H1 (cell line): ENCODE results near the gene MKLN1. TPM values are rescaled to one million over a fixed set of nuclear protein-coding genes. Genes with fewer than 3 reads are reported as not detected.
"Not testable (repeated sequence)": the region's sequence is repeated elsewhere in the genome, so short reads cannot be mapped to it uniquely, and the experiment has no call there.

Source experiments
- CTCF ChIA-PET: fragments of 300-600 bp; sonication (Branson Sonifier 250); formaldehyde crosslinking; loops from one replicate; lab custom pipeline; 2021; ENCODE audit not compliant: partially characterized antibody; lab: Charles Lee
- POLR2A ChIA-PET: fragments of 300-600 bp; sonication (Branson Sonifier 250); formaldehyde crosslinking; loops from one replicate; lab custom pipeline; 2021; ENCODE audit warnings: inconsistent platforms; ENCODE audit not compliant: partially characterized antibody; lab: Charles Lee
- DNase-seq, 2 experiments: peaks; one replicate each; pipeline versions ENCODE4 v3.0.0 to v3.0.0-alpha.2; 2010 to 2022; ENCODE audit warnings: low spot score in 2 of 2, low read depth in 1 of 2, mixed read lengths in 1 of 2
- FAIRE-seq: peaks from 2 replicates; lab custom pipeline; 2011; peaks lifted over from hg19 to GRCh38; lab: Jason Lieb, UNC
- H2AFZ ChIP-seq: 2 replicates; pipeline ENCODE4 v1.8.1; 2012; ENCODE audit warnings: low read length, inconsistent platforms
- H2AK5ac ChIP-seq: 2 replicates; pipeline ENCODE4 v1.6.1; 2013; ENCODE audit warnings: low read depth, low read length
- H2BK120ac ChIP-seq: replicated peaks from 2 replicates; pipeline ENCODE3; 2013; ENCODE audit warnings: low read depth, low read length, inconsistent platforms
- H2BK12ac ChIP-seq: 2 replicates; pipeline ENCODE4 v1.6.1; 2013; ENCODE audit warnings: low read depth, low read length
- H2BK15ac ChIP-seq: 2 replicates; pipeline ENCODE4 v1.6.1; 2013; ENCODE audit warnings: low read length
- H2BK20ac ChIP-seq: 2 replicates; pipeline ENCODE4 v1.6.1; 2013; ENCODE audit warnings: low read length
- H2BK5ac ChIP-seq: 2 replicates; pipeline ENCODE4 v1.6.1; 2013; ENCODE audit warnings: low read depth, low read length
- H3K14ac ChIP-seq: 2 replicates; pipeline ENCODE4 v1.6.1; 2013; ENCODE audit warnings: inconsistent platforms; ENCODE audit not compliant: insufficient read length
- H3K18ac ChIP-seq: 2 replicates; pipeline ENCODE4 v1.6.1; 2013; ENCODE audit warnings: low read length; ENCODE audit errors: extremely low read depth
- H3K23ac ChIP-seq: 2 replicates; pipeline ENCODE4 v1.6.1; 2013; ENCODE audit warnings: inconsistent platforms; ENCODE audit not compliant: insufficient read length
- H3K23me2 ChIP-seq: 2 replicates; pipeline ENCODE4 v1.6.1; 2013; ENCODE audit warnings: low read depth, low read length
- H3K27ac ChIP-seq: 2 replicates; pipeline ENCODE4 v1.6.1; 2011; ENCODE audit warnings: low read depth, low read length, inconsistent platforms
- H3K27me3 ChIP-seq, 4 experiments: replicated peaks in 1 of 4; 1 replicate in 1 of 4; 2 replicates in 3 of 4; pipeline versions ENCODE4 v1.6.1 to v1.8.1; 2011 to 2013; ENCODE audit warnings: low read length in 3 of 4, mild to moderate bottlenecking in 3 of 4, inconsistent platforms in 2 of 4, mixed read lengths in 2 of 4, moderate library complexity in 1 of 4; ENCODE audit not compliant: control insufficient read depth in 3 of 4, insufficient read depth in 3 of 4; ENCODE audit errors: extremely low read depth in 1 of 4
- H3K36me3 ChIP-seq, 4 experiments: 2 replicates each; pipeline versions ENCODE4 v1.6.1 to v1.8.1; 2011 to 2013; ENCODE audit warnings: mild to moderate bottlenecking in 4 of 4, low read length in 3 of 4, moderate library complexity in 2 of 4, control low read depth in 1 of 4, inconsistent platforms in 1 of 4; ENCODE audit not compliant: insufficient read depth in 4 of 4, control insufficient read depth in 2 of 4
- H3K4ac ChIP-seq: replicated peaks from 2 replicates; pipeline ENCODE3; 2013; ENCODE audit warnings: low read length, low read depth, mixed read lengths, inconsistent platforms; ENCODE audit not compliant: insufficient read length
- H3K4me1 ChIP-seq, 4 experiments: replicated peaks in 1 of 4; 1 replicate in 1 of 4; 2 replicates in 3 of 4; pipeline versions ENCODE4 v1.6.1 to v1.8.1; 2011 to 2013; ENCODE audit warnings: low read length in 3 of 4, inconsistent platforms in 2 of 4, mixed read lengths in 1 of 4; ENCODE audit not compliant: insufficient read depth in 4 of 4, control insufficient read depth in 3 of 4
- H3K4me2 ChIP-seq, 2 experiments: 2 replicates each; pipeline versions ENCODE4 v1.6.1 to v1.8.1; 2011 to 2013; ENCODE audit warnings: low read depth in 2 of 2, low read length in 2 of 2, control low read depth in 1 of 2, inconsistent platforms in 1 of 2, mild to moderate bottlenecking in 1 of 2; ENCODE audit not compliant: insufficient read depth in 1 of 2
- H3K4me3 ChIP-seq, 4 experiments: fragments of 200-600, 300-600 bp in 1 of 4; sonication (generic), shearing (Covaris generic), sonication (Bioruptor Twin) in 1 of 4; 2 replicates each; pipeline versions ENCODE4 v1.5.1 to v1.8.1; 2011 to 2016; ENCODE audit warnings: low read length in 4 of 4, low read depth in 3 of 4, control low read depth in 2 of 4, inconsistent platforms in 2 of 4, mild to moderate bottlenecking in 2 of 4, mixed read lengths in 1 of 4, moderate library complexity in 1 of 4; ENCODE audit not compliant: insufficient read depth in 2 of 4; ENCODE audit errors: extremely low read depth in 1 of 4
- H3K56ac ChIP-seq: replicated peaks from 2 replicates; pipeline ENCODE3; 2013; ENCODE audit warnings: low read depth, mild to moderate bottlenecking, mixed read lengths, low read length, inconsistent platforms; ENCODE audit not compliant: insufficient read length
- H3K79me1 ChIP-seq: 2 replicates; pipeline ENCODE4 v1.6.1; 2013; ENCODE audit warnings: low read depth, low read length, control low read depth
- H3K79me2 ChIP-seq, 2 experiments: 2 replicates each; pipeline versions ENCODE4 v1.6.1 to v1.8.1; 2012 to 2013; ENCODE audit warnings: low read length in 2 of 2, mild to moderate bottlenecking in 2 of 2, inconsistent platforms in 1 of 2; ENCODE audit not compliant: insufficient read depth in 2 of 2, control insufficient read depth in 1 of 2
- H3K9ac ChIP-seq, 4 experiments: replicated peaks in 1 of 4; 1 replicate in 1 of 4; 2 replicates in 3 of 4; pipeline versions ENCODE4 v1.6.1 to v1.8.1; 2011 to 2013; ENCODE audit warnings: low read depth in 3 of 4, low read length in 3 of 4, control low read depth in 2 of 4, mild to moderate bottlenecking in 2 of 4, moderate library complexity in 2 of 4, inconsistent platforms in 1 of 4; ENCODE audit errors: extremely low read depth in 1 of 4
- H3K9me3 ChIP-seq, 2 experiments: 2 replicates each; pipeline versions ENCODE4 v1.6.1 to v1.8.1; 2012 to 2013; ENCODE audit warnings: mild to moderate bottlenecking in 2 of 2, moderate library complexity in 2 of 2, control low read depth in 1 of 2, inconsistent platforms in 1 of 2, low read depth in 1 of 2, low read length in 1 of 2, mixed read lengths in 1 of 2; ENCODE audit not compliant: insufficient read depth in 2 of 2
- H4K20me1 ChIP-seq, 2 experiments: replicated peaks in 1 of 2; 2 replicates each; pipeline versions ENCODE3 to v1.8.1; 2011 to 2013; ENCODE audit warnings: inconsistent platforms in 2 of 2, low read length in 2 of 2, mild to moderate bottlenecking in 1 of 2; ENCODE audit not compliant: insufficient read depth in 2 of 2, control insufficient read depth in 1 of 2
- H4K5ac ChIP-seq: 2 replicates; pipeline ENCODE4 v1.6.1; 2013; ENCODE audit warnings: low read length, low read depth, mixed read lengths, inconsistent platforms; ENCODE audit not compliant: insufficient read length
- H4K8ac ChIP-seq: 2 replicates; pipeline ENCODE4 v1.8.0; 2013; ENCODE audit warnings: mild to moderate bottlenecking, moderate library complexity, low read length, inconsistent platforms; ENCODE audit not compliant: insufficient read depth; ENCODE audit errors: extremely low read depth
- H4K91ac ChIP-seq: replicated peaks from 2 replicates; pipeline ENCODE3; 2013; ENCODE audit warnings: low read length, mixed read lengths, inconsistent platforms; ENCODE audit not compliant: insufficient read length
- ASH2L ChIP-seq: fragments of 200-600, 300-600 bp; sonication (generic); IDR thresholded peaks from one replicate; pipeline ENCODE4 v1.7.1; 2017; ENCODE audit warnings: low read length
- ATF2 ChIP-seq: IDR thresholded peaks from 2 replicates; pipeline ENCODE4 v1.6.1; 2012; ENCODE audit warnings: low read length, inconsistent platforms
- ATF3 ChIP-seq: IDR thresholded peaks from 2 replicates; pipeline ENCODE4 v1.6.1; 2011; ENCODE audit warnings: low read depth, mild to moderate bottlenecking, low read length; ENCODE audit not compliant: insufficient read depth
- FOSL1 ChIP-seq: IDR thresholded peaks from 2 replicates; pipeline ENCODE4 v1.6.1; 2011; ENCODE audit warnings: mild to moderate bottlenecking, low read depth, low read length, moderate library complexity; ENCODE audit not compliant: insufficient read depth
- POLR2A ChIP-seq, 2 experiments: IDR thresholded peaks; 1 replicate in 1 of 2; 2 replicates in 1 of 2; pipeline ENCODE4 v1.6.1; 2011; ENCODE audit warnings: low read depth in 2 of 2, low read length in 2 of 2, mild to moderate bottlenecking in 2 of 2; ENCODE audit errors: control extremely low read depth in 1 of 2
- RNF2 ChIP-seq: fragments of 200-900, 300-1000 bp; sonication (generic); IDR thresholded peaks from 2 replicates; pipeline ENCODE4 v1.7.1; 2016; ENCODE audit warnings: borderline replicate concordance, low read depth, mild to moderate bottlenecking, antibody characterized with exemption, low read length; ENCODE audit not compliant: poor library complexity, severe bottlenecking; ENCODE audit errors: missing control alignments
- TAF1 ChIP-seq: IDR thresholded peaks from 2 replicates; pipeline ENCODE4 v1.6.1; 2011; ENCODE audit warnings: mild to moderate bottlenecking, low read depth, low read length
- ZNF274 ChIP-seq: IDR thresholded peaks from 2 replicates; pipeline ENCODE4 v1.7.0; 2012; ENCODE audit warnings: low read length, borderline replicate concordance; ENCODE audit errors: extremely low read depth
- WGBS, 2 experiments: shearing (Covaris generic) in 1 of 2; methylation state at CpG; one replicate each; pipeline versions ENCODE4 v1.1.6 to v1.1.7; 2013 to 2015; ENCODE audit warnings: low lambda C conversion rate in 2 of 2, mixed read lengths in 2 of 2, inconsistent platforms in 1 of 2, low coverage in 1 of 2, missing lambda C conversion rate in 1 of 2; ENCODE audit not compliant: insufficient replicate concordance in 2 of 2, insufficient coverage in 1 of 2, insufficient read length in 1 of 2; ENCODE audit errors: extremely low coverage in 1 of 2, missing lambda C conversion rate in 1 of 2; 5-methylcytosine and 5-hydroxymethylcytosine counted together
- polyA plus RNA-seq, 7 experiments: library from polyadenylated mRNA; depleted of rRNA in 3 of 7; stranded (reverse) in 5 of 7; unstranded in 2 of 7; fragments of >200 nt in 5 of 7; fragments of 200-250 nt in 2 of 7; gene quantifications; 1 replicate in 5 of 7; 2 replicates in 1 of 7; 4 replicates in 1 of 7; pipeline versions ENCODE4 v1.2.1 to v1.2.3, GENCODE V29; 2011 to 2013; ENCODE audit warnings: missing spikeins in 2 of 7, mixed read lengths in 2 of 7
- total RNA-seq: library from RNA; stranded (reverse); fragmentation: NEBNext Ultra II Directional; extraction: Animal tissue kit (Norgen Biotek cat#: 25700); gene quantifications from 2 replicates; pipeline ENCODE4 v1.2.1, GENCODE V29; 2021

MKLN1 gene
- total and polyA plus RNA-seq, 2 of the 8 experiments (the other 6 are each of a cell fraction or from before 2014, with no cell fraction given) = 22.3 to 50.9 TPM

- TF ChIP-seq RNF2 = no peak
- no peak for TF ChIP-seq ZNF274
- TF ChIP-seq POLR2A (IDR thresholded peaks at IDR 0.05; ENCODE audit: control extremely low read depth in 1 of 2, low read depth in 2 of 2, low read length in 2 of 2) = no peak
- no peak for TF ChIP-seq FOSL1
- no peak for TF ChIP-seq TAF1
- TF ChIP-seq ATF2 = no peak
- no peak for TF ChIP-seq ATF3
- TF ChIP-seq ASH2L = no peak
- TF ChIP-seq, all 59 proteins: peak for 0
Observed at GRCh38 chr7:131331806-131332205, 4.1 kb downstream of the MKLN1 start (continued).

DNA sequence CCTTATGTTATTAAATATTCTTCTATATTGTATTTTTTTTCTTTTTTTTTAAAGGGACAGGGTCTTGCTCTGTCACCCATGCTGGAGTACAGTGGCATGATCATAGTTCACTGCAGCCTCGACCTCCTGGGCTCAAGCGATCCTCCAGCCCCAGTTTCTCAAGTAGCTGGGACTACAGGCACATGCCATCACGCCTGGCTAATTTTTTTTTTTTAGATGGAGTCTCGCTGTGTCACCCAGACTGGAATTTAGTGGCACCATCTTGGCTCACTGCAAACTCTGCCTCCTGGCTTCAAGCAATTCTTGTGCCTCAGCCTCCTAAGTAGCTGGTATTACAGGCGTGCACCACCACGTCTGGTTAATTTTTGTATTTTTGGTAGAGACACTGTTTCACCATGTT is 5.1 kb downstream of the MKLN1 start:
- not testable (repeated sequence) for H2BK15ac ChIP-seq, H3K14ac ChIP-seq, H2BK120ac ChIP-seq, H3K4me3 ChIP-seq, H2BK5ac ChIP-seq, DNase-seq, H2BK20ac ChIP-seq, H4K5ac ChIP-seq, H3K4me1 ChIP-seq, H4K20me1 ChIP-seq, FAIRE-seq, H3K27ac ChIP-seq, H2AK5ac ChIP-seq, H3K18ac ChIP-seq, H3K36me3 ChIP-seq, H3K4me2 ChIP-seq, H2AFZ ChIP-seq, H3K56ac ChIP-seq, H3K23me2 ChIP-seq, H4K91ac ChIP-seq, H3K23ac ChIP-seq, H3K4ac ChIP-seq, H2BK12ac ChIP-seq, H3K9me3 ChIP-seq, H4K8ac ChIP-seq, H3K9ac ChIP-seq, H3K27me3 ChIP-seq, H3K79me1 ChIP-seq
- CTCF ChIA-PET = interaction anchor here (0.7 to 1.2 kb wide), 2 partner anchors 13 to 277 kb away, joined by 3 to 4 read pairs; no protein-coding TSS in a partner anchor
- POLR2A ChIA-PET = interaction anchor here (0.7 to 1.4 kb wide), 2 partner anchors 13 to 155 kb away, joined by 3 read pairs; no protein-coding TSS in a partner anchor
- H3K79me2 ChIP-seq = peaks cover 29 to 99% of the 10 kb centered on the region in 2 experiments
- 93% methylated on average over 6 of the region's 6 CpGs; no CpG with 5 or more reads in 1 of the 2 experiments for WGBS, 2 experiments
